DOHH2 (cell line): Measurements from ENCODE around the gene PKD1.

Source experiments
- EZH2phosphoT487 ChIP-seq: fragments of 200-600 bp; sonication (generic); IDR thresholded peaks from 2 replicates; pipeline ENCODE4 v1.6.1; 2017; ENCODE audit warnings: borderline replicate concordance, mild to moderate bottlenecking, antibody characterized with exemption, low read length, moderate library complexity, mixed read lengths
- TF ChIP-seq, protein P1 (sequence below): fragments of 200-600 bp; sonication (generic); IDR thresholded peaks from one replicate; pipeline ENCODE4 v1.5.1; 2014; ENCODE audit warnings: antibody characterized with exemption, mild to moderate bottlenecking, low read depth, low read length; ENCODE audit not compliant: poor library complexity, severe bottlenecking

DNA sequence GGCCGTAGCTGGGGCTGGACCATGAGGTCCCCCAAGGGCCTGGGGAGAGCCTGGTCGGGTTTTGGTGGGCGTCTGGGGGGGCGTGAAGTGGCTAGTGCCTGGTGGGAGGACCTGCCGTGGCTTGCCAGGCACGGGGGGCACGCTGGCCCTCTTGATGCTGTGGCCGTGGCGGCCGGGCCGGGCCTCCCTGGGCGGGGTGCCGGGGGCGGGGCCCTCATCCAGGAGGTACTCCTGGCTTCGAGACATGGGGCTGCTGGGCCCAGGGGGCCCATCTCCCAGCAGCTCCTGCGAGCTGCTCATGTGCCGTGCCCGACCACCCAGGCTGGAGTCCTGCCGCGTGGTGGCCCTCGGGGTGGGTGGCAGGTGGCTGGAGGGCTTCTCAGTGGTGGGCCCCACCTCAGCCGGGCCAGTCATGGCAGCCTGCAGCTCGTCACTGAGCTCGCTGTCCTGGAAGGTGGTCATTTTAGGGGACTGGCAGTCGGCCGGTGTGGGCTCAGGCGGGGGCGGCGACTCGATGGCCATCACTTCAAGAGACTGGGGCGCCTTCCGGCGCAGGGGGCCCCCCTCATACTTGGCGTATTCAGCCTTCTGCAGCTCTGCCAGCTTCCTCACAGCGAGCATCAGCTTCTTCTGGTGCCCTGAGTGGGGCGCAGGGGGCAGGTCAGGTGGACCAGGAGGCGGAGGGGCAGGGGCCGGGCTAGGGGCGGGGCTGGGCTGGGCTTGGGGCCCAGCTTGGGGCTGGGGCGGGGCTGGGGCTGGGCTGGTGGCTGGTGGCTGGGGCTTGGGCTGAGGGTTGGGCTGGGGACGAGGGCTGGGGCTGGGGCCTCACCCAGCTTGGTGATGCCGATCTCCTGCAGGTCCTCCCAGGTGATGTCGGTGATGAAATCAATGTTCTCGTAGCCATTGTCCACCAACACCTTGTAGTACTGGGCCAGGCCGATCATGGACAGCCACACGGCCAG, 45.5 kb upstream of the PKD1 start:
- TF ChIP-seq EZH2phosphoT487 = no peak
- TF ChIP-seq, protein P1, sequence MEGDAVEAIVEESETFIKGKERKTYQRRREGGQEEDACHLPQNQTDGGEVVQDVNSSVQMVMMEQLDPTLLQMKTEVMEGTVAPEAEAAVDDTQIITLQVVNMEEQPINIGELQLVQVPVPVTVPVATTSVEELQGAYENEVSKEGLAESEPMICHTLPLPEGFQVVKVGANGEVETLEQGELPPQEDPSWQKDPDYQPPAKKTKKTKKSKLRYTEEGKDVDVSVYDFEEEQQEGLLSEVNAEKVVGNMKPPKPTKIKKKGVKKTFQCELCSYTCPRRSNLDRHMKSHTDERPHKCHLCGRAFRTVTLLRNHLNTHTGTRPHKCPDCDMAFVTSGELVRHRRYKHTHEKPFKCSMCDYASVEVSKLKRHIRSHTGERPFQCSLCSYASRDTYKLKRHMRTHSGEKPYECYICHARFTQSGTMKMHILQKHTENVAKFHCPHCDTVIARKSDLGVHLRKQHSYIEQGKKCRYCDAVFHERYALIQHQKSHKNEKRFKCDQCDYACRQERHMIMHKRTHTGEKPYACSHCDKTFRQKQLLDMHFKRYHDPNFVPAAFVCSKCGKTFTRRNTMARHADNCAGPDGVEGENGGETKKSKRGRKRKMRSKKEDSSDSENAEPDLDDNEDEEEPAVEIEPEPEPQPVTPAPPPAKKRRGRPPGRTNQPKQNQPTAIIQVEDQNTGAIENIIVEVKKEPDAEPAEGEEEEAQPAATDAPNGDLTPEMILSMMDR = no peak
